Caco-2 (cell line): ENCODE data around the gene KIAA0753. TPM values are rescaled to one million over a fixed set of nuclear protein-coding genes. Genes with fewer than 3 reads are reported as not detected.
A peak's percentile ranks its signal among the peaks of the same experiment; 100 is the strongest.

Experiments used
- BruUV-seq: library from RNA; stranded (reverse); fragments of 400-500 nt; replicated peaks from 2 replicates; lab custom pipeline; 2021; lab: Mats Ljungman, UMichigan
- CTCF ChIA-PET: fragments of 300-600 bp; sonication (Branson Sonifier 250); formaldehyde crosslinking; loops from one replicate; lab custom pipeline; 2022; ENCODE audit warnings: antibody characterized with exemption; lab: Charles Lee
- POLR2A ChIA-PET: fragments of 300-600 bp; sonication (Branson Sonifier 250); formaldehyde crosslinking; loops from one replicate; lab custom pipeline; 2022; ENCODE audit warnings: antibody characterized with exemption; lab: Charles Lee
- DNase-seq, 2 experiments: peaks; one replicate each; pipeline versions ENCODE4 v3.0.0 to v3.0.0-alpha.2; 2020 to 2022
- H3K27me3 ChIP-seq: replicated peaks from 2 replicates; pipeline ENCODE4 v1.6.0; 2011; ENCODE audit warnings: low read length; ENCODE audit not compliant: control insufficient read depth, insufficient read depth
- H3K36me3 ChIP-seq: 2 replicates; pipeline ENCODE4 v1.5.1; 2011; ENCODE audit warnings: low read length; ENCODE audit not compliant: control insufficient read depth, insufficient read depth
- H3K4me1 ChIP-seq: fragments of 250-450 bp; sonication (Bioruptor Pico); 2 replicates; pipeline ENCODE4 v1.5.1; 2020; ENCODE audit warnings: mild to moderate bottlenecking
- H3K4me3 ChIP-seq: 2 replicates; pipeline ENCODE4 v1.5.1; 2011; ENCODE audit warnings: low read depth, mild to moderate bottlenecking, control low read depth, low read length
- H3K9me3 ChIP-seq: fragments of 250-450 bp; sonication (Bioruptor Pico); 2 replicates; pipeline ENCODE4 v1.5.1; 2020; ENCODE audit warnings: mild to moderate bottlenecking, moderate library complexity
- H3K27ac Mint-ChIP-seq: one replicate; pipeline ENCODE4 v1.8.0; 2022; ENCODE audit warnings: mixed read lengths; ENCODE audit not compliant: unreplicated experiment
- H3K27me3 Mint-ChIP-seq: one replicate; pipeline ENCODE4 v1.8.0; 2022; ENCODE audit warnings: mixed read lengths; ENCODE audit not compliant: insufficient read depth, unreplicated experiment
- H3K36me3 Mint-ChIP-seq: one replicate; pipeline ENCODE4 v1.8.0; 2022; ENCODE audit warnings: mild to moderate bottlenecking, mixed read lengths; ENCODE audit not compliant: insufficient read depth, unreplicated experiment
- H3K4me1 Mint-ChIP-seq: one replicate; pipeline ENCODE4 v1.8.0; 2022; ENCODE audit warnings: low read depth, mixed read lengths; ENCODE audit not compliant: unreplicated experiment
- H3K4me3 Mint-ChIP-seq: one replicate; pipeline ENCODE4 v1.8.0; 2022; ENCODE audit warnings: mild to moderate bottlenecking, moderate library complexity, mixed read lengths; ENCODE audit not compliant: unreplicated experiment
- H3K9me3 Mint-ChIP-seq: one replicate; pipeline ENCODE4 v1.8.0; 2022; ENCODE audit warnings: mixed read lengths; ENCODE audit not compliant: unreplicated experiment
- CTCF ChIP-seq, 2 experiments: fragments of 200-600 bp in 1 of 2; IDR thresholded peaks; 1 replicate in 1 of 2; 2 replicates in 1 of 2; pipeline versions ENCODE4 v1.5.1 to v1.8.0; 2011 to 2022; ENCODE audit warnings: antibody characterized with exemption in 1 of 2, control low read depth in 1 of 2, inconsistent platforms in 1 of 2, low read depth in 1 of 2, low read length in 1 of 2, mild to moderate bottlenecking in 1 of 2, moderate library complexity in 1 of 2; ENCODE audit not compliant: insufficient read depth in 1 of 2, severe bottlenecking in 1 of 2, unreplicated experiment in 1 of 2
- intact Hi-C: fragments of 100-400 bp; cut with micrococcal nuclease; formaldehyde crosslinking; loops from one replicate; pipeline ENCODE4 v1.10.0; 2022; ENCODE audit not compliant: unreplicated experiment
- total RNA-seq: library from RNA; stranded (reverse); gene quantifications from 2 replicates; pipeline ENCODE4 v1.2.3, GENCODE V29; 2022

Gene KIAA0753
- total RNA-seq, 1 experiment from 2014 or later: 7.7 TPM

- CTCF ChIA-PET: no interaction called here
- peak; percentile 40 to 44 for DNase-seq
- no peak overlapping the region for H3K4me3 ChIP-seq
- intact Hi-C loops: no loop called here
- H3K36me3 Mint-ChIP-seq: peaks cover 16% of the 10 kb centered on the region
- H3K27me3 Mint-ChIP-seq: no peaks in the 10 kb centered on the region
- no peaks in the 10 kb centered on the region for H3K9me3 Mint-ChIP-seq
- peak overlapping the region; percentile 99 for H3K27ac Mint-ChIP-seq
- H3K4me1 ChIP-seq: peaks cover 15% of the 10 kb centered on the region
- no peaks in the 10 kb centered on the region for H3K36me3 ChIP-seq
- no TSS peak for BruUV-seq
- peaks cover 7% of the 10 kb centered on the region for H3K4me1 Mint-ChIP-seq
- no peak for TF ChIP-seq CTCF (IDR thresholded peaks at IDR 0.05; ENCODE audit: insufficient read depth in 1 of 2, low read depth in 1 of 2, low read length in 1 of 2, severe bottlenecking in 1 of 2, unreplicated experiment in 1 of 2)
- peak overlapping the region; percentile 59 for H3K4me3 Mint-ChIP-seq
- H3K9me3 ChIP-seq: no peaks in the 10 kb centered on the region
- no peaks in the 10 kb centered on the region for H3K27me3 ChIP-seq
- POLR2A ChIA-PET: no interaction called here
Measured at GRCh38 chr17:6592173-6592572, 48.3 kb downstream of the KIAA0753 start.

- intact Hi-C loops: no loop called here
- no peaks in the 10 kb centered on the region for H3K36me3 ChIP-seq
- POLR2A ChIA-PET: no interaction called here
Measured at GRCh38 chr17:6591599-6592158, 48.8 kb downstream of the KIAA0753 start.

DNA sequence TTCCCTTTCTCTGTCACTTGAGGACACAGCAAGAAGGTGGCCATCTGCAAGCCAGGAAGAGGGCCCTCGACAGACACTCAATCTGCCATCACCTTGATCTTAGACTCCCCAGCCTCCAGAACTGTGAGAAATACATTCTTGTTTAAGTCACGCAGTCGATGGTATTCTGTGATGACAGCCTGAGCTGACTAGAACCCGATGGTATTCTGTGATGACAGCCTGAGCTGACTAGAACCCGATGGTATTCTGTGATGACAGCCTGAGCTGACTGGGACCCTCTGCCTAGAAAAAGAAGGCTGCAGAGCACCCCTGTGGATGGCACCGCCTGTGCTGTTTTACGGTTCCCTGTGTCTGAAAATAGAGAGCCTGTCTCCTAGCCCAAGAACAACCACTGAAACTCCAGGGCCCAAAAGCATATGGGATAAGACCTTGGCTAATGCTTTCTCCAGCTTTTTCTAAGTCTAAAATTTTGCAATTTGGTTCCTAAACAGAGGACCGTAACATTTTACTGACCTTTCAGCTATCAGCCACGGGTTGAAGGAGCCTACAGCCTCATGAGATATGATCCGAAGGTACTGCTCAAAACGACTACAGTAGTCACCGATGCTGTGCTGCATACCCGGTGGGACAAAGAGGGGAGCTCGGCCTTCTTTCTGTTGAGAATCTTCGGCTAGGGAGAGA, 51.1 kb downstream of the KIAA0753 start:
- Mint-ChIP-seq H3K9me3 (peaks cover 5% of the 10 kb centered on the region), H3K27me3 (no peaks in the 10 kb centered on the region), H3K36me3 (peaks cover 26% of the 10 kb centered on the region), H3K27ac (no peak overlapping the region), H3K4me1 (peaks cover 7% of the 10 kb centered on the region), H3K4me3 (no peak overlapping the region)
- DNase-seq: no peak
- no peaks in the 10 kb centered on the region for H3K27me3 ChIP-seq
- H3K4me1 ChIP-seq: peaks cover 15% of the 10 kb centered on the region
- ChIA-PET POLR2A (no interaction called here), CTCF (no interaction called here)
- TF ChIP-seq CTCF (IDR thresholded peaks at IDR 0.05; ENCODE audit: insufficient read depth in 1 of 2, low read depth in 1 of 2, low read length in 1 of 2, severe bottlenecking in 1 of 2, unreplicated experiment in 1 of 2): no peak
- BruUV-seq: no TSS peak
- H3K9me3 ChIP-seq: no peaks in the 10 kb centered on the region
- no peak overlapping the region for H3K4me3 ChIP-seq
- no peaks in the 10 kb centered on the region for H3K36me3 ChIP-seq
- intact Hi-C loops: no loop called here

More at GRCh38 chr17:6591599-6592158, 48.8 kb downstream of the KIAA0753 start:
- Mint-ChIP-seq H3K4me3 (peak overlapping the region; percentile 59), H3K27me3 (no peaks in the 10 kb centered on the region), H3K36me3 (peaks cover 16% of the 10 kb centered on the region), H3K4me1 (peaks cover 7% of the 10 kb centered on the region), H3K27ac (peak overlapping the region; percentile 99), H3K9me3 (no peaks in the 10 kb centered on the region)
- CTCF ChIA-PET: no interaction called here
- Histone ChIP-seq H3K4me3 (no peak overlapping the region), H3K4me1 (peaks cover 15% of the 10 kb centered on the region), H3K27me3 (no peaks in the 10 kb centered on the region), H3K9me3 (no peaks in the 10 kb centered on the region)
- no peak for TF ChIP-seq CTCF (IDR thresholded peaks at IDR 0.05; ENCODE audit: insufficient read depth in 1 of 2, low read depth in 1 of 2, low read length in 1 of 2, severe bottlenecking in 1 of 2, unreplicated experiment in 1 of 2)
- DNase-seq: no peak
- BruUV-seq: TSS peak; percentile 91
